Panc1 (cell line): ENCODE data around the gene ETV7. TPM values are rescaled to one million over a fixed set of nuclear protein-coding genes. Genes with fewer than 3 reads are reported as not detected.

ENCODE experiments used
- ATAC-seq: fragments of 200-7000 bp; cut with Tn5 transposase; 2 replicates; pipeline ENCODE4 v1.9.1; 2020; ENCODE audit warnings: mild to moderate bottlenecking, moderate library complexity
- BruUV-seq: library from RNA; stranded (reverse); fragments of 400-500 nt; replicated peaks from 2 replicates; lab custom pipeline; 2021; lab: Mats Ljungman, UMichigan
- CTCF ChIA-PET: fragments of 300-600 bp; sonication (Branson Sonifier 250); formaldehyde crosslinking; loops from one replicate; lab custom pipeline; 2022; ENCODE audit warnings: antibody characterized with exemption; lab: Charles Lee
- POLR2A ChIA-PET: fragments of 300-600 bp; sonication (Branson Sonifier 250); formaldehyde crosslinking; loops from one replicate; lab custom pipeline; 2022; ENCODE audit warnings: antibody characterized with exemption; lab: Charles Lee
- DNase-seq: peaks from one replicate; pipeline ENCODE4 v3.0.0-alpha.2; 2010; ENCODE audit warnings: low read depth, low spot score
- H3K27ac ChIP-seq: 2 replicates; pipeline ENCODE4 v1.5.1; 2011; ENCODE audit warnings: mild to moderate bottlenecking, low read length, inconsistent platforms
- H3K27me3 ChIP-seq: fragments of 200-500 bp; sonication (Bioruptor generic); 2 replicates; pipeline ENCODE4 v1.6.0; 2014; ENCODE audit warnings: low read length, inconsistent platforms; ENCODE audit not compliant: control insufficient read depth, insufficient read depth
- H3K36me3 ChIP-seq: fragments of 200-500 bp; sonication (Bioruptor generic); 2 replicates; pipeline ENCODE4 v1.5.1; 2014; ENCODE audit warnings: inconsistent platforms, mild to moderate bottlenecking, low read length, moderate library complexity; ENCODE audit not compliant: control insufficient read depth, insufficient read depth
- H3K4me1 ChIP-seq: 2 replicates; pipeline ENCODE4 v1.5.1; 2011; ENCODE audit warnings: inconsistent platforms, mild to moderate bottlenecking, low read length, moderate library complexity; ENCODE audit not compliant: control insufficient read depth, insufficient read depth
- H3K4me3 ChIP-seq, 2 experiments: 2 replicates each; pipeline ENCODE4 v1.5.1; 2011 to 2012; ENCODE audit warnings: low read depth in 2 of 2, low read length in 2 of 2, mild to moderate bottlenecking in 2 of 2, inconsistent platforms in 1 of 2, moderate library complexity in 1 of 2
- H3K9me3 ChIP-seq: fragments of 200-500 bp; sonication (Bioruptor generic); 2 replicates; pipeline ENCODE4 v1.5.1; 2014; ENCODE audit warnings: low read depth, mild to moderate bottlenecking, inconsistent platforms, low read length, moderate library complexity; ENCODE audit not compliant: control insufficient read depth, insufficient read depth
- CTCF ChIP-seq: fragments of 450-650 bp; IDR thresholded peaks from 2 replicates; pipeline ENCODE4 v1.5.1; 2017; ENCODE audit warnings: mild to moderate bottlenecking
- POLR2AphosphoS5 ChIP-seq: IDR thresholded peaks from 2 replicates; pipeline ENCODE4 v1.6.1; 2012; ENCODE audit warnings: mild to moderate bottlenecking, low read depth, low read length, moderate library complexity
- REST ChIP-seq, 2 experiments: IDR thresholded peaks; 2 replicates each; pipeline ENCODE4 v1.6.1; 2011 to 2012; ENCODE audit warnings: low read depth in 2 of 2, control low read depth in 1 of 2, low read length in 1 of 2, mild to moderate bottlenecking in 1 of 2, moderate library complexity in 1 of 2; ENCODE audit not compliant: insufficient read depth in 1 of 2
- SIN3A ChIP-seq: IDR thresholded peaks from 2 replicates; pipeline ENCODE4 v1.6.1; 2012; ENCODE audit warnings: low read depth, mild to moderate bottlenecking, low read length, moderate library complexity, borderline replicate concordance; ENCODE audit not compliant: insufficient read depth
- TCF7L2 ChIP-seq: IDR thresholded peaks from 2 replicates; pipeline ENCODE4 v1.6.1; 2011; ENCODE audit warnings: mild to moderate bottlenecking, low read depth, low read length, inconsistent platforms
- in situ Hi-C: cut with HindIII; loops from 2 replicates; pipeline ENCODE4 v1.10.0; 2016; ENCODE audit warnings: low sequenced_read_pairs, low pct_unique_long_range_greater_than_20kb
- intact Hi-C: fragments of 100-400 bp; cut with micrococcal nuclease; formaldehyde crosslinking; loops from one replicate; pipeline ENCODE4 v1.10.0; 2022; ENCODE audit not compliant: unreplicated experiment
- total RNA-seq: library from RNA; stranded (reverse); gene quantifications from one replicate; pipeline ENCODE4 v1.2.1, GENCODE V29; 2021; ENCODE audit not compliant: unreplicated experiment

ETV7 gene
- total RNA-seq, 1 experiment from 2014 or later: 2.0 TPM

- CTCF ChIA-PET: no interaction called here
- H3K4me1 ChIP-seq: no peaks in the 10 kb centered on the region
- H3K9me3 ChIP-seq: no peaks in the 10 kb centered on the region
- peaks cover 3% of the 10 kb centered on the region; the same call in 1 of the 2 replicates for H3K27me3 ChIP-seq
- POLR2A ChIA-PET: no interaction called here
- H3K27ac ChIP-seq: no peak overlapping the region
- BruUV-seq: no TSS peak
- intact Hi-C loops: no loop called here
- no peak for DNase-seq
- in situ Hi-C loops: no loop called here
- no peak for TF ChIP-seq TCF7L2
- no peak for TF ChIP-seq POLR2AphosphoS5
- TF ChIP-seq SIN3A: no peak
- TF ChIP-seq CTCF: no peak
- TF ChIP-seq REST (IDR thresholded peaks at IDR 0.05; ENCODE audit: insufficient read depth in 1 of 2, low read depth in 2 of 2, low read length in 1 of 2): no peak
- no peak for ATAC-seq
- H3K36me3 ChIP-seq: no peaks in the 10 kb centered on the region
- no peak overlapping the region for H3K4me3 ChIP-seq
Measured at GRCh38 chr6:36319436-36319762, 68.1 kb downstream of the ETV7 start.

- no TSS peak for BruUV-seq
- H3K36me3 ChIP-seq: no peaks in the 10 kb centered on the region
- no peaks in the 10 kb centered on the region for H3K4me1 ChIP-seq
- no peak overlapping the region for H3K27ac ChIP-seq
- intact Hi-C loops (no loop called here), in situ Hi-C loops (no loop called here)
- TF ChIP-seq CTCF (no peak), POLR2AphosphoS5 (no peak), SIN3A (no peak), REST (IDR thresholded peaks at IDR 0.05; ENCODE audit: insufficient read depth in 1 of 2, low read depth in 2 of 2, low read length in 1 of 2) (no peak), TCF7L2 (no peak)
- H3K9me3 ChIP-seq: no peaks in the 10 kb centered on the region
- CTCF ChIA-PET: no interaction called here
- ATAC-seq: no peak
- peaks cover 3% of the 10 kb centered on the region; the same call in 1 of the 2 replicates for H3K27me3 ChIP-seq
- H3K4me3 ChIP-seq: no peak overlapping the region
- POLR2A ChIA-PET: no interaction called here
- DNase-seq: no peak
Measured at GRCh38 chr6:36318690-36319435, 68.6 kb downstream of the ETV7 start.
